HCT116 (cell line): Measurements from ENCODE around the gene KRTAP17-1. TPM values are rescaled to one million over a fixed set of nuclear protein-coding genes. Genes with fewer than 3 reads are reported as not detected.
A peak's percentile ranks its signal among the peaks of the same experiment; 100 is the strongest.

Experiments used
- ATAC-seq: fragments of 200-7000 bp; cut with Tn5 transposase; 2 replicates; pipeline ENCODE4 v1.9.1; 2020; ENCODE audit warnings: mild to moderate bottlenecking, moderate library complexity
- BruUV-seq: library from RNA; stranded (reverse); fragments of 400-500 nt; replicated peaks from 2 replicates; lab custom pipeline; 2021; lab: Mats Ljungman, UMichigan
- CTCF ChIA-PET: fragments of 300-600 bp; sonication (Branson Sonifier 250); formaldehyde crosslinking; loops from one replicate; lab custom pipeline; 2021; ENCODE audit warnings: antibody characterized with exemption; lab: Charles Lee
- POLR2A ChIA-PET: fragments of 300-600, 350-600 bp; sonication (Branson Sonifier 250); formaldehyde crosslinking; loops from one replicate; lab custom pipeline; 2021; ENCODE audit warnings: antibody characterized with exemption; lab: Charles Lee
- RAD21 ChIA-PET, 2 experiments: fragments of 300-600 bp; sonication (Branson Sonifier 250); formaldehyde crosslinking; loops; one replicate each; lab custom pipeline; 2023; ENCODE audit warnings: low total read pairs in 2 of 2; ENCODE audit not compliant: uncharacterized antibody in 2 of 2, unreplicated experiment in 2 of 2, low non-redundant PET in 1 of 2; lab: Charles Lee
- DNase-seq: peaks from one replicate; pipeline ENCODE4 v3.0.0-alpha.2; 2010; ENCODE audit warnings: low read depth, low spot score
- H2AFZ ChIP-seq: fragments of 200-600 bp; shearing (Covaris generic), sonication (generic); 2 replicates; pipeline ENCODE4 v1.6.1; 2017; ENCODE audit warnings: low read depth, mixed run types, mixed read lengths, antibody characterized with exemption, low read length; ENCODE audit not compliant: poor library complexity, severe bottlenecking
- H3K27ac ChIP-seq: 2 replicates; pipeline ENCODE4 v1.5.1; 2012; ENCODE audit warnings: low read depth, low read length
- H3K27me3 ChIP-seq: fragments of 200-600 bp; sonication (generic); 2 replicates; pipeline ENCODE4 v1.6.1; 2016; ENCODE audit warnings: mixed run types, low read length, mixed read lengths; ENCODE audit not compliant: insufficient read depth
- H3K36me3 ChIP-seq, 2 experiments: fragments of 200-500 bp in 1 of 2; fragments of 200-600 bp in 1 of 2; sonication (Bioruptor generic) in 1 of 2; sonication (generic) in 1 of 2; 2 replicates each; pipeline versions ENCODE4 v1.5.1 to v1.6.1; 2014 to 2016; ENCODE audit warnings: low read length in 2 of 2, inconsistent platforms in 1 of 2, mixed read lengths in 1 of 2, mixed run types in 1 of 2; ENCODE audit not compliant: insufficient read depth in 2 of 2, control insufficient read depth in 1 of 2
- H3K4me1 ChIP-seq, 2 experiments: fragments of 200-600 bp in 1 of 2; sonication (generic) in 1 of 2; 2 replicates each; pipeline versions ENCODE4 v1.5.1 to v1.6.1; 2012 to 2017; ENCODE audit warnings: low read length in 2 of 2, inconsistent platforms in 1 of 2, mild to moderate bottlenecking in 1 of 2, mixed read lengths in 1 of 2, mixed run types in 1 of 2, moderate library complexity in 1 of 2; ENCODE audit not compliant: insufficient read depth in 2 of 2, control insufficient read depth in 1 of 2
- H3K4me2 ChIP-seq: fragments of 200-600 bp; sonication (generic); 2 replicates; pipeline ENCODE4 v1.6.1; 2017; ENCODE audit warnings: mixed run types, low read length, mixed read lengths
- H3K4me3 ChIP-seq, 2 experiments: fragments of 200-600 bp in 1 of 2; sonication (generic) in 1 of 2; replicated peaks in 1 of 2; 2 replicates each; pipeline ENCODE4 v1.5.1; 2011 to 2016; ENCODE audit warnings: low read length in 2 of 2, control low read depth in 1 of 2, low read depth in 1 of 2, mild to moderate bottlenecking in 1 of 2, mixed read lengths in 1 of 2, mixed run types in 1 of 2
- H3K79me2 ChIP-seq: fragments of 200-600 bp; sonication (generic); 2 replicates; pipeline ENCODE4 v1.6.1; 2017; ENCODE audit warnings: mild to moderate bottlenecking, mixed run types, low read length, moderate library complexity, mixed read lengths; ENCODE audit not compliant: insufficient read depth
- H3K9ac ChIP-seq: fragments of 200-600 bp; sonication (generic); 2 replicates; pipeline ENCODE4 v1.6.1; 2016; ENCODE audit warnings: low read length, mixed read lengths
- H3K9me2 ChIP-seq: fragments of 200-600 bp; sonication (generic), shearing (Covaris generic); 2 replicates; pipeline ENCODE4 v1.6.1; 2017; ENCODE audit warnings: mixed run types, mild to moderate bottlenecking, moderate library complexity; ENCODE audit not compliant: insufficient read depth
- H3K9me3 ChIP-seq, 2 experiments: fragments of 200-500 bp in 1 of 2; fragments of 200-600 bp in 1 of 2; sonication (Bioruptor generic) in 1 of 2; sonication (generic) in 1 of 2; 2 replicates each; pipeline ENCODE4 v1.6.1; 2014 to 2017; ENCODE audit warnings: low read length in 2 of 2, mixed read lengths in 2 of 2, inconsistent platforms in 1 of 2, low read depth in 1 of 2, mild to moderate bottlenecking in 1 of 2, mixed run types in 1 of 2, moderate library complexity in 1 of 2; ENCODE audit not compliant: control insufficient read depth in 1 of 2, insufficient read depth in 1 of 2
- H4K20me1 ChIP-seq: fragments of 200-600 bp; sonication (generic), shearing (Covaris generic); 2 replicates; pipeline ENCODE4 v1.6.1; 2017; ENCODE audit warnings: mixed run types, mild to moderate bottlenecking, moderate library complexity; ENCODE audit not compliant: insufficient read depth
- CBX3 ChIP-seq: IDR thresholded peaks from 2 replicates; pipeline ENCODE4 v1.6.1; 2012; ENCODE audit warnings: low read depth
- CEBPB ChIP-seq: IDR thresholded peaks from 2 replicates; pipeline ENCODE4 v1.6.1; 2012; ENCODE audit warnings: low read depth
- CTCF ChIP-seq, 3 experiments: fragments of 200-600 bp in 1 of 3; sonication (generic) in 1 of 3; IDR thresholded peaks in 2 of 3; conservative IDR thresholded peaks in 1 of 3; 2 replicates each; pipeline ENCODE4 v1.5.1; 2012 to 2017; ENCODE audit warnings: low read depth in 2 of 3, low read length in 2 of 3, antibody characterized with exemption in 1 of 3, borderline replicate concordance in 1 of 3, control low read depth in 1 of 3, mild to moderate bottlenecking in 1 of 3, mixed read lengths in 1 of 3, mixed run types in 1 of 3, moderate library complexity in 1 of 3; ENCODE audit not compliant: insufficient read depth in 1 of 3
- EGR1 ChIP-seq: IDR thresholded peaks from 2 replicates; pipeline ENCODE4 v1.6.1; 2012; ENCODE audit warnings: low read depth
- ELF1 ChIP-seq: IDR thresholded peaks from 2 replicates; pipeline ENCODE4 v1.6.1; 2012; ENCODE audit warnings: low read depth, borderline replicate concordance
- EZH2 ChIP-seq: fragments of 200-600 bp; sonication (generic); IDR thresholded peaks from 2 replicates; pipeline ENCODE4 v1.6.1; 2017; ENCODE audit warnings: antibody characterized with exemption, mixed run types
- JUND ChIP-seq: IDR thresholded peaks from 2 replicates; pipeline ENCODE4 v1.6.1; 2012
- POLR2A ChIP-seq: IDR thresholded peaks from 2 replicates; pipeline ENCODE4 v1.7.0; 2011; ENCODE audit warnings: borderline replicate concordance; ENCODE audit not compliant: insufficient read depth, insufficient read length; ENCODE audit errors: extremely low read depth
- POLR2AphosphoS5 ChIP-seq: IDR thresholded peaks from 2 replicates; pipeline ENCODE4 v1.6.1; 2011; ENCODE audit warnings: mild to moderate bottlenecking, low read depth, low read length, moderate library complexity
- SIN3A ChIP-seq: IDR thresholded peaks from 2 replicates; pipeline ENCODE4 v1.6.1; 2012; ENCODE audit warnings: low read depth
- SP1 ChIP-seq: IDR thresholded peaks from 2 replicates; pipeline ENCODE4 v1.6.1; 2012; ENCODE audit warnings: low read depth
- SRF ChIP-seq: IDR thresholded peaks from 2 replicates; pipeline ENCODE4 v1.6.1; 2012; ENCODE audit warnings: low read depth
- TCF7L2 ChIP-seq: IDR thresholded peaks from 2 replicates; pipeline ENCODE4 v1.7.0; 2011; ENCODE audit warnings: borderline replicate concordance, inconsistent platforms; ENCODE audit not compliant: insufficient read depth, insufficient read length; ENCODE audit errors: extremely low read depth
- ZBTB33 ChIP-seq: IDR thresholded peaks from 2 replicates; pipeline ENCODE4 v1.6.1; 2011; ENCODE audit warnings: mild to moderate bottlenecking, low read length, moderate library complexity; ENCODE audit not compliant: insufficient replicate concordance; ENCODE audit errors: extremely low read depth
- ZFX ChIP-seq: fragments of 450-650 bp; IDR thresholded peaks from 2 replicates; pipeline ENCODE4 v1.6.1; 2017
- ZNF274 ChIP-seq: fragments of 200-500 bp; sonication (Bioruptor generic); IDR thresholded peaks from 2 replicates; pipeline ENCODE4 v1.6.1; 2014; ENCODE audit warnings: mild to moderate bottlenecking, low read depth, low read length, inconsistent platforms
- intact Hi-C: fragments of 100-400 bp; cut with micrococcal nuclease; formaldehyde crosslinking; loops from 2 replicates; pipeline ENCODE4 v1.10.0; 2022
- total RNA-seq: library from RNA; stranded (reverse); gene quantifications from one replicate; pipeline ENCODE4 v1.2.1, GENCODE V29; 2021; ENCODE audit not compliant: unreplicated experiment
- TF ChIP-seq, protein P1 (sequence below): IDR thresholded peaks from 2 replicates; pipeline ENCODE4 v1.6.1; 2012; ENCODE audit warnings: low read depth

KRTAP17-1 gene
- total RNA-seq, 1 experiment from 2014 or later: not detected

- H3K36me3 ChIP-seq: no peaks in the 10 kb centered on the region
- peaks cover 0 to 12% of the 10 kb centered on the region in 2 experiments; a peak in 1 of 4 replicates for H3K9me3 ChIP-seq
- DNase-seq (no peak), ATAC-seq (no peak)
- H3K4me3 ChIP-seq: no peak overlapping the region
- no peaks in the 10 kb centered on the region for H4K20me1 ChIP-seq
- BruUV-seq: no TSS peak
- intact Hi-C loops: loop anchor here (10.0 kb wide), 1 partner anchor 703 kb away; no protein-coding TSS in a partner anchor
- no peak overlapping the region for H3K9ac ChIP-seq
- CTCF ChIA-PET: interaction anchor here (1.7 to 2.0 kb wide), 2 partner anchors 418 to 524 kb away, joined by 5 to 6 read pairs; no protein-coding TSS in a partner anchor
- peaks cover 6 to 29% of the 10 kb centered on the region in 2 experiments; a peak in 3 of 4 replicates for H3K4me1 ChIP-seq
- H3K27me3 ChIP-seq: no peaks in the 10 kb centered on the region
- no peaks in the 10 kb centered on the region for H3K9me2 ChIP-seq
- POLR2A ChIA-PET: no interaction called here
- TF ChIP-seq ZFX (no peak), ZNF274 (no peak), CEBPB (no peak), TCF7L2 (no peak), SRF (no peak), EZH2 (no peak), ZBTB33 (no peak), EGR1 (no peak), SP1 (no peak), POLR2AphosphoS5 (no peak), SIN3A (no peak), JUND (no peak), ELF1 (no peak), POLR2A (no peak), CTCF (IDR thresholded peaks at IDR 0.05 in 2 of 3, conservative IDR thresholded peaks at IDR 0.05 in 1 of 3; ENCODE audit: borderline replicate concordance in 1 of 3, insufficient read depth in 1 of 3, low read depth in 2 of 3, low read length in 2 of 3) (no peak), CBX3 (no peak)
- TF ChIP-seq, protein P1, sequence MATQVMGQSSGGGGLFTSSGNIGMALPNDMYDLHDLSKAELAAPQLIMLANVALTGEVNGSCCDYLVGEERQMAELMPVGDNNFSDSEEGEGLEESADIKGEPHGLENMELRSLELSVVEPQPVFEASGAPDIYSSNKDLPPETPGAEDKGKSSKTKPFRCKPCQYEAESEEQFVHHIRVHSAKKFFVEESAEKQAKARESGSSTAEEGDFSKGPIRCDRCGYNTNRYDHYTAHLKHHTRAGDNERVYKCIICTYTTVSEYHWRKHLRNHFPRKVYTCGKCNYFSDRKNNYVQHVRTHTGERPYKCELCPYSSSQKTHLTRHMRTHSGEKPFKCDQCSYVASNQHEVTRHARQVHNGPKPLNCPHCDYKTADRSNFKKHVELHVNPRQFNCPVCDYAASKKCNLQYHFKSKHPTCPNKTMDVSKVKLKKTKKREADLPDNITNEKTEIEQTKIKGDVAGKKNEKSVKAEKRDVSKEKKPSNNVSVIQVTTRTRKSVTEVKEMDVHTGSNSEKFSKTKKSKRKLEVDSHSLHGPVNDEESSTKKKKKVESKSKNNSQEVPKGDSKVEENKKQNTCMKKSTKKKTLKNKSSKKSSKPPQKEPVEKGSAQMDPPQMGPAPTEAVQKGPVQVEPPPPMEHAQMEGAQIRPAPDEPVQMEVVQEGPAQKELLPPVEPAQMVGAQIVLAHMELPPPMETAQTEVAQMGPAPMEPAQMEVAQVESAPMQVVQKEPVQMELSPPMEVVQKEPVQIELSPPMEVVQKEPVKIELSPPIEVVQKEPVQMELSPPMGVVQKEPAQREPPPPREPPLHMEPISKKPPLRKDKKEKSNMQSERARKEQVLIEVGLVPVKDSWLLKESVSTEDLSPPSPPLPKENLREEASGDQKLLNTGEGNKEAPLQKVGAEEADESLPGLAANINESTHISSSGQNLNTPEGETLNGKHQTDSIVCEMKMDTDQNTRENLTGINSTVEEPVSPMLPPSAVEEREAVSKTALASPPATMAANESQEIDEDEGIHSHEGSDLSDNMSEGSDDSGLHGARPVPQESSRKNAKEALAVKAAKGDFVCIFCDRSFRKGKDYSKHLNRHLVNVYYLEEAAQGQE: no peak
- RAD21 ChIA-PET: no interaction called here
- H3K27ac ChIP-seq: peak overlapping the region; percentile 16; the same call in 1 of the 2 replicates
- no peak overlapping the region for H2AFZ ChIP-seq
- H3K4me2 ChIP-seq: no peak overlapping the region
- no peaks in the 10 kb centered on the region for H3K79me2 ChIP-seq
Observed at GRCh38 chr17:41327411-41328120, 12.1 kb upstream of the KRTAP17-1 start.
